Right cardiac atrium (tissue), 5 donors: Measurements from ENCODE around the gene CIROP. TPM values are rescaled to one million over a fixed set of nuclear protein-coding genes. Genes with fewer than 3 reads are reported as not detected.

Experiments used
- ATAC-seq, 2 donors: fragments of 200-7000 bp; cut with Tn5 transposase; one replicate each; pipeline versions ENCODE4 v1.8.0 to v1.9.1; 2020; ENCODE audit warnings: moderate library complexity in 2 of 2, mild to moderate bottlenecking in 1 of 2
- DNase-seq, 3 donors: peaks; one replicate each; pipeline ENCODE4 v3.0.0-alpha.2; 2020
- H3K27ac ChIP-seq: one replicate; pipeline ENCODE4 v1.5.1; 2013; ENCODE audit warnings: mild to moderate bottlenecking, low read length, control low read depth, moderate library complexity
- H3K27me3 ChIP-seq: one replicate; pipeline ENCODE4 v1.6.1; 2013; ENCODE audit not compliant: control insufficient read depth, insufficient read depth
- H3K4me1 ChIP-seq: one replicate; pipeline ENCODE4 v1.6.1; 2013; ENCODE audit warnings: low read length; ENCODE audit not compliant: control insufficient read depth, insufficient read depth
- H3K4me3 ChIP-seq: one replicate; pipeline ENCODE4 v1.5.1; 2013; ENCODE audit warnings: low read length, control low read depth
- H3K9me3 ChIP-seq: one replicate; pipeline ENCODE4 v1.6.1; 2013; ENCODE audit warnings: low read length; ENCODE audit not compliant: control insufficient read depth
- WGBS: extraction: QIAGEN DNeasy Blood & Tissue Kit; methylation state at CpG from one replicate; pipeline ENCODE4 v1.1.7; 2013; 5-methylcytosine and 5-hydroxymethylcytosine counted together
- intact Hi-C, 4 donors: fragments of 100-400 bp; cut with DNase I; formaldehyde crosslinking; loops; one replicate each; pipeline versions ENCODE4 v1.11.0 to v1.14.0; 2022 to 2023
- polyA plus RNA-seq: library from polyadenylated mRNA; stranded (reverse); fragments of 200-250 nt; gene quantifications from one replicate; pipeline ENCODE4 v1.2.3, GENCODE V29; 2013
- total RNA-seq, 4 donors: library from RNA; stranded (reverse); fragmentation: NEBNext Ultra II Directional; extraction: Animal tissue kit (Norgen Biotek cat#: 25700); gene quantifications; one replicate each; pipeline ENCODE4 v1.2.1, GENCODE V29; 2021
- donor health status: healthy with polysubstance abuse.
- donor health status: DM: no; HTN: yes; CAD: no.
- donor health status: DM: no; HTN: no; CAD: no.
- donor health status: DM: no; HTN: yes; CAD: no; lungs with severe emphysema.
- donor health status: DM: yes; HTN: yes; CAD: no.

Gene CIROP
- total and polyA plus RNA-seq, 5 donors, result not detected

DNA sequence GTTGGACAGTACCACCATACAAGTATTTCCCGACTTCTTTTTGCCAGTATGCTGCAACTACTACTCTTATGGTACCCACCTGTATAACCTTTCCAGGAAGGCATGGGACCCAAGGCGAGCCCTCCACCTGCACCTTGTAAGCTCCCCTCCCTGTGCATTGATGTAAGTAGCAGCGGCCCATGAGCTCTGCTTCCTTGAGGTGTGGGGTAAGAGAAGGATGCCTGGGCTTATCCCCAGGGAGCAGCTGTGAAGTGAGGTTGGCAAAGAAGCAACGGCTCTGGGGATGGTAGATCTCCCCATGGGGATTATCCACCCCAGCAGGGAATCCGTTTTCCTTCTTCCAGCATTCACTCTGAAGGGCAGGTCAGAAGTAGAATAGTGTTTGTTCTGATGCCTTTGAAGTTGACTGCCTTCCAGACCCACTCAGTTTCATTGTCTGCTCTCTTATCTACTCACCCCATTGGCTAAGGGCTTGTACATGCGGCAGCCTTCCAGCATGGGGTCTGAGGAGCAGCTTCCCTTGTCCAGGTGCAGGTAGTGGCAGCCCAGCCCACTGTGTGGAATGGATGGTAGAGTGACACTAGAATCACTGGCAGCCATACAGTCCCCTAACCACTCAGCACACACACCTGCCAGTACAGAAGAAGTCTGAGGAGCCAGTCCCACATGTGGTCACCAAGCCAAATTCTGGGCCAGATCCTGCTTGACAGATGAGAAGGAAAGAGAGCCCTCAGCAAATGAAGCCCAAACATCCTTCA is 3.4 kb downstream of the CIROP start:
- no peaks in the 10 kb centered on the region for H3K9me3 ChIP-seq
- no peak for ATAC-seq
- no peak overlapping the region for H3K4me3 ChIP-seq
- no peak overlapping the region for H3K27ac ChIP-seq
- no peak for DNase-seq
- intact Hi-C loops, result no loop called here
- WGBS, result 69% methylated on average over 6 of the region's 6 CpGs
- peaks cover 2% of the 10 kb centered on the region for H3K4me1 ChIP-seq
- no peaks in the 10 kb centered on the region for H3K27me3 ChIP-seq

DNA sequence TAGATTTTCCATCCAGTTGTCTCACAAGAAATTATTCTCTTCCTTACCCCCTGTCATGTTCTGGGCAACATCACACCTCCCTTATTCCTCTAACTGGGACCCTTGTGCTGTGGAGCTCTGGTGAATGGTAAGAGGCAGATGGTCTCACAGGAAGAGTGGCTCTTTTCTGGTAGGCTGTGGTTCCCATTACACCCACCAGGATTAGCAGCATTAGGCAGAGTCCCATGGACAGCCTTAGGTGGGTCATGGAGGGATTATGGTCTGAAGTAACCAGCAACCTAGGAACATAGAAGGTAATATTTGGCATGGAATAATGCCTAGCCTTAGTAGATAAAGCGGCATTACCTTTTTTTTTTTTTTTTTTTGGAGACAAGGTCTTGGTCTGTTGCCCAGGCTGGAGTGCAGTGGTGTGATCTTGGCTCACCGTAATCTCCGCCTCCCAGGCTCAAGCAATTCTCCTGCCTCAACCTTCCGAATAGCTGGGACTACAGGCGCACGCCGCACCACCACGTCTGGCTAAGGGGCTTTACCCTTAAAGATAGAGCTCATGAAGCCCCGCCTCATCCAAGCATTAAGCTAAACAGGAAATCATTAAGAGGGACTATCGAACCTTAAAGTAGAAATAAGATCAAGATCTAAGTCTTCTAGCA is 5.5 kb downstream of the CIROP start:
- intact Hi-C loops, result no loop called here
- no peaks in the 10 kb centered on the region for H3K9me3 ChIP-seq
- no peaks in the 10 kb centered on the region for H3K27me3 ChIP-seq
- no peak overlapping the region for H3K27ac ChIP-seq
- 83% methylated on average over 10 of the region's 10 CpGs for WGBS
- ATAC-seq, result no peak
- peak in 1 of 3 donors; percentile 61 for DNase-seq
- H3K4me3 ChIP-seq, result no peak overlapping the region
- H3K4me1 ChIP-seq, result peaks cover 2% of the 10 kb centered on the region

DNA sequence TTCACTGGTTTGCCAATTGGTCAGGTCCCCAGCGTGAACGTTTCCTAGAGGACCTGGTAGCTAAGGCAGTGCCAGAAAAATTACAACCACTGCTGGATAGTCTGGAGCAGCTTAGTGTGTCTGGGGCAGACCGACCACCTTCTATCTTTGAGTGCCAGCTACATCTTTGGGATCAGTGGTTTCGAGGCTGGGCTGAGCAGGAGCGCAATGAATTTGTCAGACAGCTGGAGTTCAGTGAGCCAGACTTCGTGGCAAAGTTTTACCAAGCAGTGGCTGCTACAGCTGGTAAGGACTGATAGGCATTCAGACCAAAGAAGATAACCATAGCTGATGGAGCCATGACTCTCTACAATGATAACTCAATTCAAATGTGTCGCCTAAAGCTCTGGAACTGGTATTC is 7.0 kb downstream of the CIROP start:
- peaks cover 2% of the 10 kb centered on the region for H3K4me1 ChIP-seq
- no peaks in the 10 kb centered on the region for H3K9me3 ChIP-seq
- H3K4me3 ChIP-seq, result no peak overlapping the region
- DNase-seq (no peak), ATAC-seq (no peak)
- intact Hi-C loops, result no loop called here
- 75% methylated on average over 7 of the region's 7 CpGs for WGBS
- no peaks in the 10 kb centered on the region for H3K27me3 ChIP-seq
- H3K27ac ChIP-seq, result no peak overlapping the region

DNA sequence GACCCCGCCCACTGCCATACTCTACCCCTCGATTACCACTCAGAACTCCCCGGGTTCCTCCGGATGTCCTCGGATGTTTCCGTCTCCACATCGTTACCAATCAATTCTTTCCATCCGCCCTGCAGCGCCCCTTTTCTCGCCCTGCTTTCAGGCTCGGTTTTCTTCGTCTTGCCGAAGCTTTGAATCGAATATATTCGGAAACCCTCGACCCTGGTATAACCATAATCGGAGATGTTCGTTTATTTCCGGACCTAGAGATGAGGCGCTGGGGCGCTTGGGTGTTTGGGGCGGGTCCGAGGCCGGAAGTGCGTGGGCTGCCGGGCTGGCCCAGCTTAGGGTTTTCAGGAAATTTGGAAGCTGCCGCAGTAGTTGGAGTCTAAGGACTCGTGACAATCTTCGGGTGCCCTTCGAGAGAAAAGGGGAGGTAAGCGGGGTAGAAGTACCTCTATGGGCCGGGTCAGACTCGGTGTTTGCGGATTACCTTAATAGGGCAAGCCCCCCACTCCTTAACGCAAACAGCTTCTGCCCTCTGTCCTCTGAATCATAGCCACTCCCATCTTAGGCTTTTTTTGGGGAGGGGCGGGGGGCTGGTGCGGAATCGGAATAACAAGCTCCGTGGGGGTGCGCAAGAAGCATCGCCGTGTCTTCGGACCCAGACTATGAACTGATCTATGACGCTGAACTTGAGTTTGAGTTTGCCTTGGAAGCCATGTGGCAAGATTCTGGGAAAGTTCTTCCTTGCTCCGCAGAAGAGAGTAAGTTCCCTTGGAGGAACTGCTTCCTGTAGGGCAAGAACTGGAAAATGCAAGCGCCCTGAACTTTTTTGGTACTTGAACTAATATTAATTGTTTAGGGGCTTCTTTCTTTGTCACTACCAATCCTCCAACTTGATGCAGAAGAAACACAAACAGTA is 9.3 kb downstream of the CIROP start, which contains the start of gene C14orf119:
Gene C14orf119, plus strand, starts transcription at position 310 of the 913 bp plus-strand sequence. CDS start 2,154 bp downstream, outside the sequence.
- intact Hi-C loops, result no loop called here
- DNase-seq (peak; percentile 100), ATAC-seq (peak; percentile 95 to 96)
- Histone ChIP-seq H3K9me3 (no peaks in the 10 kb centered on the region), H3K4me3 (peak within 1 kb of the TSS; percentile 98), H3K27me3 (no peaks in the 10 kb centered on the region), H3K4me1 (peaks cover 2% of the 10 kb centered on the region), H3K27ac (peak within 1 kb of the TSS; percentile 100)
- under 1% methylated on average over 46 of the region's 46 CpGs for WGBS

DNA sequence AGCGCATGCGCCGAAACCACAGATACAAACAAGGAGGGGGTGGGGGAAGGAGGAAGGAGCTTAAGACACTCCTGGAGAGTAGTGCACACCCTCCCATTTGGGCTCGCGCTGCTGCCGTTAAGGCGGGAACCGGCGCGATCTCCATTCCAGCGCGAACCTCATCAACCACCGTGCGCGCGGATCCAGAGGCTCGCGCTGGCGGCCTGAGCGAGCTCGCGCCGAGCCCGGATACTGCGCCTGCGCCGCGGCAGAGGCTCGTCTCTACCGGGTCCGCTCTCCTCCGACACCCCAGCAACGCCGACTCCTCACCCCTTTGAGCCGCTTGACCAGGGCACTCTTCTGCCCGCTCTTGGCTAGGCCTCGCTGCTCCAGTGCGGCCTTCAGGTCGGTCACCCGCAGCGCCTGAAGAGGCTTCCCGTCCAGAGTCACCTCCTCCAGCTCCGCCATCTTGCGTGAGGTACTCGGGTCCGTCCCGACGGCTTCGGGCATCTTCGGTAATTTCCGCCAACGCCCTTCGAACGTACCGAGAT is 10.1 kb downstream of the CIROP start, which contains the start of gene ACIN1:
Gene ACIN1, minus strand, starts transcription at position 471 of the 530 bp plus-strand sequence. Its CDS starts 24 bp downstream, at position 447.
- peaks cover 4% of the 10 kb centered on the region for H3K4me1 ChIP-seq
- peak; percentile 72 to 78 for ATAC-seq
- no peaks in the 10 kb centered on the region for H3K9me3 ChIP-seq
- DNase-seq, result peak; percentile 76 to 91 (median 88)
- peak within 1 kb of the TSS; percentile 98 for H3K4me3 ChIP-seq
- intact Hi-C loops, result no loop called here
- H3K27me3 ChIP-seq, result no peaks in the 10 kb centered on the region
- WGBS, result 0% methylated on average over 55 of the region's 55 CpGs
- peak within 1 kb of the TSS; percentile 100 for H3K27ac ChIP-seq

DNA sequence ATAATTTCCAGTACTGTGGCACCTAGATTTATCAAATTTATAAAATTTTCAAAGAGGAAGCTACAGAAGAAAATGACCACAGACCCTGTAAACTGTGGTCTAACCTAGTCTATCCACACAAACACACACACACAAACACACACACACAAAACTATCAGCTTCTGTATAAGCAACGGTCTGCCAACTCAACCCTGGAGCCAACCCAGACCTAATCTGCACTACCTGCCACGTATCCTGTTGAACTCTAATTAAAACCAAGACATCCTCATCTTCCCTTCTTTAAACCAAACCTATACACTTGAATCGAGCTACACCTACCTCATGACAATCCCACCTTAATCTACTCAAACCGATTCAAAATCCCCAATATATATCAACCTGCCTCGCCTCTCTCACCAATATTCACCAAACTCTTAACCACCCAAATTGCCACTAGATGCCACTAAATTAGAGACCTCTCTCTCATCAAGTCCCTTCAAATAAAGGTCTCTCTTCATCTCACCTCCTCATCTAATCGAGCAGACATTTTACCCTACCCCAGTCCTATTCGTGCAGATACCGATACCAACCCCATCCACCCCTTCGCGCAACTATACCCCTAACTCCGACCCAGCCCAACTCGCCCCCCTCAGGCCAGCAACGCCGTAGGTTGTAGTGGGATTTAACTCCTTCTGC is 10.7 kb downstream of the CIROP start:
- H3K4me1 ChIP-seq, result peaks cover 3% of the 10 kb centered on the region
- ATAC-seq (no peak), DNase-seq (peak in 1 of 3 donors; percentile 52)
- no peaks in the 10 kb centered on the region for H3K9me3 ChIP-seq
- H3K27ac ChIP-seq, result peak overlapping the region; percentile 99
- intact Hi-C loops, result no loop called here
- under 1% methylated on average over 14 of the region's 14 CpGs for WGBS
- peak overlapping the region; percentile 86 for H3K4me3 ChIP-seq
- H3K27me3 ChIP-seq, result no peaks in the 10 kb centered on the region

DNA sequence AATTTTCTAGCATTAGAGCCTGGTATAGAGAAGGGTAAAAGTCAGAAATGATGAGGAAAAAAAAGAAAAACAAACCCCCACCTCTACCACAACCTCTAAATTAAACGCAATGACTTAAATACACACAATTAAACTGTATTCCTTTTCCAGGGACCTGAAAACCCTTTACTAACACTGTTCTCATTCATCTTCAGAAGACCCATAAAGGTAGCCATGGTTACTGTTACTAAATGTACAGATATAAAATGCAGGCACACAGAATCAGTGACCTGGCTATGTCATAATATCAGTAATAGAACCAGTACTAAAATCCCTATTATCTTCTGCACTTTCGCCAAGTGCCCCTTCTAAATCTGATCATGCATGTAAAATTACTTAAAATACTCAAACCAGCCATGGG is 11.3 kb downstream of the CIROP start:
- Histone ChIP-seq H3K4me3 (peak overlapping the region; percentile 86), H3K27ac (no peak overlapping the region), H3K27me3 (no peaks in the 10 kb centered on the region), H3K9me3 (no peaks in the 10 kb centered on the region), H3K4me1 (peaks cover 2% of the 10 kb centered on the region)
- WGBS, result 82% methylated on average over 2 of the region's 2 CpGs
- DNase-seq, result no peak
- intact Hi-C loops, result no loop called here
- ATAC-seq, result no peak

DNA sequence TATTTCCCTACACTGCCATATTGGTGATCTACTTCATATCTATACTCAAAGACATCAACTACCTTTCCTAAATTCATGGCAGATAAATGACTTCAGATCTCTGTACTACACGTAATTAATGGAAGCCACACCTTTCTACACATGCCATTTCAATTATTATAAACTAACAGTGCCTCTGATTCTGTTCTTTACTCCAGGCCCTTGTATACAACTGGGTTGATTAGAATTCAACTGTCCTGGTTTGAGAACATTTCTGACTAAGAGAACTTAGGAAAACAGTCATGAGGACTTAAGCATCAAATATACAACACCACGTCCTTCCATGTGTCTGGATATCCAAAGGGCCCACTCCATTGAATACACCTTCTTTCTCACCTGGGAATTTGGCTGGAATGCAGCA is 11.7 kb downstream of the CIROP start:
- intact Hi-C loops, result no loop called here
- H3K4me1 ChIP-seq, result peaks cover 2% of the 10 kb centered on the region
- H3K27ac ChIP-seq, result no peak overlapping the region
- DNase-seq, result no peak
- H3K9me3 ChIP-seq, result no peaks in the 10 kb centered on the region
- WGBS, result 58% methylated on average over 2 of the region's 2 CpGs
- no peaks in the 10 kb centered on the region for H3K27me3 ChIP-seq
- no peak overlapping the region for H3K4me3 ChIP-seq
- ATAC-seq, result no peak

DNA sequence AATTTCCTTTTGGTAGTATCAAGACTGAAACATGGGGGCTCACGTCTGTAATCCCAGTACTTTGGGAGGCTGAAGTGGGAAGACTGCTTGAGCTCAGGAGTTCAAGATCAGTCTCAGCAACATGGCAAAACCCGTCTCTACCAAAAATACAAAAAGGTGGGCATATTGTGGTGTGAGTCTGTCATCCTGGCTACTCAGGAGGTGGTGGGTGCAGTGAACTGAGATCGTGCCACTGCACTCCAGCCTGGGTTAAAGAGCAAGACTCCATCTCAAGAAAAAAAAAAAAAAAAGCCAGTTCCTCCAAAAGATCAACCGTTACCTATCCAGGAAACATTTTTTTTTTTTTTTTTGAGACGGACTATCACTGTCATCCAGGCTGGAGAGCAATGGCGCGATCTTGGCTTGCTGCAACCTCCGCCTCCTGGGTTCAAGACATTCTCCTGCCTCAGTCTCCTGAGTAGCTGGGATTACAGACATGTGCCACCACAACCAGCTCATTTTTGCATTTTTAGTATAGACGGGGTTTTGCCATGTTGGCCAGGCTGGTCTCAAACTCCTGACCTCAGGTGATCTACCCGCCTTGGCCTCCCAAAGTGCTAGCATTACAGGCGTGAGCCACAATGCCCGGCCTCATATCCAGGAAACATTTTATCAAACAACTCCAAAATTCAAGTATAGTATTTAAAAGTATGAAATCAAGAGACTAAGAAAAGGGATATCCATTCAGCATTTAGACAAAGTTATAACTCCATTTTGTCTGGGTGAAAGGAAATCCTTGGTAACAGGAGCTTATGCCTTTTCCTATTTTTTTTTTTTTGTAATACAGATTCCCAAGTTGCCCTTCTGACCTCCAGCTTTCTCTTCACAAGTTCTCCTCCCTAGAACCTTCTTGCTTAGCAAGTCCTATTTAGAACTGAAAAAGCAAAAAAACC is 13.2 kb downstream of the CIROP start:
- Histone ChIP-seq H3K4me1 (peaks cover 2% of the 10 kb centered on the region), H3K27ac (no peak overlapping the region), H3K4me3 (no peak overlapping the region), H3K9me3 (no peaks in the 10 kb centered on the region), H3K27me3 (no peaks in the 10 kb centered on the region)
- WGBS, result 78% methylated on average over 12 of the region's 12 CpGs
- ATAC-seq, result no peak
- no peak for DNase-seq
- intact Hi-C loops, result no loop called here
